ENCODE results near the gene TRAPPC2B.
A peak's percentile ranks its signal among the peaks of the same experiment; 100 is the strongest.

TRAPPC2B gene

GRCh38 chr19:57362997-57363687, at the start of gene TRAPPC2B, which contains the start of gene ZNF547:
TSS of gene TRAPPC2B (plus strand) at chr19:57363551. CDS start at chr19:57364834, 1,283 bp downstream.
TSS of gene ZNF547 (plus strand) at chr19:57363551. CDS start at chr19:57368556, 5,005 bp downstream.
- DNase-seq = peak; percentile 98

GRCh38 chr19:57314146-57314545, 49.2 kb upstream of the TRAPPC2B start:
- DNase-seq = no peak

GRCh38 chr19:57317503-57317902, 45.8 kb upstream of the TRAPPC2B start:
- no peak for DNase-seq

- no peak for DNase-seq
Measured at GRCh38 chr19:57319869-57320179, 43.5 kb upstream of the TRAPPC2B start.

- peak; percentile 75 for DNase-seq
Measured at GRCh38 chr19:57320180-57321084, 42.9 kb upstream of the TRAPPC2B start, which contains the start of gene ZNF543. TSS of gene ZNF543 (plus strand) at chr19:57320472. CDS start at chr19:57320854, 382 bp downstream.

GRCh38 chr19:57321116-57321515, 42.2 kb upstream of the TRAPPC2B start:
- DNase-seq = no peak

GRCh38 chr19:57321751-57322150, 41.6 kb upstream of the TRAPPC2B start:
- DNase-seq = peak; percentile 76

- no peak for DNase-seq
Measured at GRCh38 chr19:57324992-57325391, 38.4 kb upstream of the TRAPPC2B start.

GRCh38 chr19:57327993-57328392, 35.4 kb upstream of the TRAPPC2B start:
- DNase-seq = no peak

- DNase-seq = no peak
Measured at GRCh38 chr19:57334191-57334590, 29.2 kb upstream of the TRAPPC2B start.

- DNase-seq = no peak
Measured at GRCh38 chr19:57338877-57339276, 24.5 kb upstream of the TRAPPC2B start.

- DNase-seq = no peak
Measured at GRCh38 chr19:57342582-57342981, 20.8 kb upstream of the TRAPPC2B start.

- no peak for DNase-seq
Measured at GRCh38 chr19:57348136-57348535, 15.2 kb upstream of the TRAPPC2B start.

GRCh38 chr19:57350877-57351805, 12.2 kb upstream of the TRAPPC2B start, which contains the start of gene ZNF304:
TSS of gene ZNF304 (plus strand) at chr19:57351271. CDS start at chr19:57351665, 394 bp downstream.
- DNase-seq = peak; percentile 83

- no peak for DNase-seq
Measured at GRCh38 chr19:57351867-57352266, 11.5 kb upstream of the TRAPPC2B start.

- DNase-seq = no peak
Measured at GRCh38 chr19:57355916-57356315, 7.4 kb upstream of the TRAPPC2B start.

GRCh38 chr19:57357406-57357805, 5.9 kb upstream of the TRAPPC2B start:
- no peak for DNase-seq

GRCh38 chr19:57359300-57359699, 4.1 kb upstream of the TRAPPC2B start:
- no peak for DNase-seq

GRCh38 chr19:57362419-57362818, 932 bp upstream of the TRAPPC2B start:
- DNase-seq = no peak

GRCh38 chr19:57363688-57364181, 384 bp downstream of the TRAPPC2B start:
- DNase-seq = no peak

GRCh38 chr19:57366776-57367175, 3.4 kb downstream of the TRAPPC2B start:
- DNase-seq = no peak

- no peak for DNase-seq
Measured at GRCh38 chr19:57374179-57374578, 10.8 kb downstream of the TRAPPC2B start.

Data from GF-D8 (cell line).